Progenitor cell of endocrine pancreas (in vitro differentiated cells): ENCODE results near the gene DHDDS. TPM values are rescaled to one million over a fixed set of nuclear protein-coding genes. Genes with fewer than 3 reads are reported as not detected.

Source experiments
- DNase-seq: peaks from one replicate; pipeline ENCODE4 v3.0.0; 2021; ENCODE audit warnings: low spot score; ENCODE audit not compliant: unreplicated experiment
- H3K27ac Mint-ChIP-seq: 2 replicates; pipeline ENCODE4 v1.8.0; 2021; ENCODE audit warnings: mild to moderate bottlenecking, moderate library complexity, mixed read lengths
- H3K27me3 Mint-ChIP-seq: 2 replicates; pipeline ENCODE4 v1.8.0; 2021; ENCODE audit warnings: mixed read lengths
- H3K36me3 Mint-ChIP-seq: 2 replicates; pipeline ENCODE4 v1.8.0; 2022; ENCODE audit warnings: mixed read lengths; ENCODE audit not compliant: insufficient read depth
- H3K4me1 Mint-ChIP-seq: 2 replicates; pipeline ENCODE4 v1.8.0; 2021; ENCODE audit warnings: low read depth, mixed read lengths
- H3K4me3 Mint-ChIP-seq: 2 replicates; pipeline ENCODE4 v1.8.0; 2021; ENCODE audit warnings: low read depth, mild to moderate bottlenecking, moderate library complexity, mixed read lengths
- H3K9me3 Mint-ChIP-seq: 2 replicates; pipeline ENCODE4 v1.8.0; 2021; ENCODE audit warnings: low read depth, mixed read lengths
- CTCF ChIP-seq: fragments of 200-600 bp; sonication (generic); IDR thresholded peaks from one replicate; pipeline ENCODE4 v1.5.0; 2021; ENCODE audit warnings: antibody characterized with exemption, mild to moderate bottlenecking; ENCODE audit not compliant: unreplicated experiment
- total RNA-seq: library from RNA; stranded (reverse); gene quantifications from 2 replicates; pipeline ENCODE4 v1.2.1, GENCODE V29; 2021

Gene DHDDS
- total RNA-seq, 1 donor from 2014 or later, result 44.4 TPM

DNA sequence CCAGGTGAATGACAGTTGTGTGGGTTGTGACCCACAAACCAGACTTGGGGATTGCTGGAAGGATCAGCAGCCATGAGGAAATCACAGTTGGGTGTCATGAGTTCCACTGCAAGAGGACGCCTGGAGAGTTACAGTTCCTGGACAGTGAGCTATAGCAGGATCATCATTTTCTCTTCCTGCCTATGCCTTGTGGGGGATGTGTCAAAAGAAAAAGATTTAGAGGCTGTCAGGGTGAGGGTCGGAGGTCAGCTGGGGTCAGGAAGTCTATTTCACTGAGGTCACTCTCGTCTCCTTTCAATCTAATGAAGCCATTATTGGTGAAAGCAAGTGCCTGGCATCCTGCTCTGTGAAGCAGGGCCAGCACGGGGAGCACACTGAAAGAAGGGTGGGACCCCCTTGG, 28.5 kb upstream of the DHDDS start:
- no peak for TF ChIP-seq CTCF
- Mint-ChIP-seq H3K36me3 (no peaks in the 10 kb centered on the region), H3K27me3 (no peaks in the 10 kb centered on the region), H3K4me3 (no peak overlapping the region), H3K27ac (no peak overlapping the region), H3K9me3 (no peaks in the 10 kb centered on the region), H3K4me1 (peaks cover 1% of the 10 kb centered on the region)
- no peak for DNase-seq

DNA sequence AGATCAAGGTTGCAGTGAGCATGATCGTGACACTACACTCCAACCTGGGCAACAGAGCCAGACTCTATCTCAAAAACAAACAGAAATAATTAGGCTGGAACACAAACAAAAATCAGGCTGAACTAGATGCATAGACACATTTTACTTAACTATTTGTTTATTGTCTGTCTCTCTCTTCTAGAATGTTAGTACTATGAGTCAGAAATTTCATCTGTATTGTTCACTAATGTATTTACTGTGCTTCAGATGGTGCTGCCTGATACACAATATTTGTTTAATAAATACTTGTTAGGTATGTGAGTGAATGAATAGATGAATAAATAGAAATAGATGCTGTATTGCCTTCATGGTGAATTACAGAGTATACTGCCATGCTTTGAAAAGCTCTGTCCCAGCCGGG, 27.5 kb upstream of the DHDDS start:
- Mint-ChIP-seq H3K36me3 (no peaks in the 10 kb centered on the region), H3K4me3 (no peak overlapping the region), H3K27me3 (no peaks in the 10 kb centered on the region), H3K27ac (no peak overlapping the region), H3K9me3 (no peaks in the 10 kb centered on the region), H3K4me1 (peaks cover 8% of the 10 kb centered on the region)
- no peak for TF ChIP-seq CTCF
- no peak for DNase-seq

GRCh38 chr1:26405281-26405915, 26.7 kb upstream of the DHDDS start:
- TF ChIP-seq CTCF, result no peak
- DNase-seq, result no peak
- Mint-ChIP-seq H3K36me3 (no peaks in the 10 kb centered on the region), H3K27ac (no peak overlapping the region), H3K9me3 (no peaks in the 10 kb centered on the region), H3K27me3 (no peaks in the 10 kb centered on the region), H3K4me1 (peaks cover 10% of the 10 kb centered on the region), H3K4me3 (no peak overlapping the region)

DNA sequence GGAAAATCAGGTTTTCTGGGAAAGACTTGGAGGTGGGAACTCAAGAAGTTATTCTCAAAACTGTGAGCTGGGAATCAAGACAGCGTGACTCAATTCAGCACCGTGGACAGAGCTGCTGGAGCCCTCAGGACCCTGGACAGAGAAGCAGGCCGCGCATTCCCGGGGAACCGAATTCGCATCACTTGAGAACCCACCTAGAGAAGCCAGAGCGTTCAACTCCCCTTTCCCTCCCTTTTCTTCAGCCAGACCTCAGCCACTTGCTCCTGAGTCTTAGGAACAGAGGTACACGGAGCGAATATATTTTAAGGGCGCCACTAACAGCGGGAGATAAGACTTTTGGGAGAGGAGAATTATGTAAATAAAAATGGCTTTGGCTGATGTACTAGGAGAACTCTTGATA, 23.5 kb upstream of the DHDDS start:
- no peaks in the 10 kb centered on the region for H3K27me3 Mint-ChIP-seq
- peak overlapping the region; percentile 76 for H3K4me3 Mint-ChIP-seq
- no peaks in the 10 kb centered on the region for H3K9me3 Mint-ChIP-seq
- peaks cover 27% of the 10 kb centered on the region for H3K4me1 Mint-ChIP-seq
- DNase-seq, result peak; percentile 92
- peak overlapping the region; percentile 95 for H3K27ac Mint-ChIP-seq
- no peak for TF ChIP-seq CTCF
- no peaks in the 10 kb centered on the region for H3K36me3 Mint-ChIP-seq

- TF ChIP-seq CTCF, result no peak
- H3K4me3 Mint-ChIP-seq, result peak overlapping the region; percentile 76
Measured at GRCh38 chr1:26409191-26409807, 22.8 kb upstream of the DHDDS start.

More at GRCh38 chr1:26409191-26409807, 22.8 kb upstream of the DHDDS start:
- H3K4me1 Mint-ChIP-seq, result peaks cover 30% of the 10 kb centered on the region
- no peaks in the 10 kb centered on the region for H3K9me3 Mint-ChIP-seq
- peak overlapping the region; percentile 95 for H3K27ac Mint-ChIP-seq
- peak; percentile 60 for DNase-seq
- H3K36me3 Mint-ChIP-seq, result peaks cover 2% of the 10 kb centered on the region
- H3K27me3 Mint-ChIP-seq, result no peaks in the 10 kb centered on the region
